WTC11 (cell line): ENCODE results near the gene PRKACB.

ENCODE experiments used
- CBFB ChIP-seq: sonication (generic); formaldehyde crosslinking; IDR thresholded peaks from 2 replicates; pipeline ENCODE4 v1.8.1; 2022; ENCODE audit warnings: mild to moderate bottlenecking, low read depth, missing genetic modification reagents
- FOXJ3 ChIP-seq: sonication (generic); formaldehyde crosslinking; IDR thresholded peaks from 2 replicates; pipeline ENCODE4 v1.9.0; 2021; ENCODE audit warnings: missing genetic modification reagents, mild to moderate bottlenecking, borderline replicate concordance
- RORB ChIP-seq: fragments of 250-450 bp; sonication (Bioruptor Pico); IDR thresholded peaks from 2 replicates; pipeline ENCODE4 v1.9.0; 2021; ENCODE audit warnings: mild to moderate bottlenecking
- SOX15 ChIP-seq: fragments of 250-450 bp; sonication (Bioruptor Pico); IDR thresholded peaks from 2 replicates; pipeline ENCODE4 v1.9.0; 2021; ENCODE audit warnings: mild to moderate bottlenecking
- TP53 ChIP-seq: sonication (generic); formaldehyde crosslinking; IDR thresholded peaks from 2 replicates; pipeline ENCODE4 v1.8.1; 2023; ENCODE audit warnings: mild to moderate bottlenecking, missing genetic modification reagents
- TF ChIP-seq, protein P1 (sequence below): fragments of 200-600 bp; IDR thresholded peaks from 2 replicates; pipeline ENCODE4 v1.8.0; 2022; ENCODE audit warnings: antibody characterized with exemption
- TF ChIP-seq, protein P2 (sequence below): sonication (generic); formaldehyde crosslinking; IDR thresholded peaks from 2 replicates; pipeline ENCODE4 v1.8.1; 2023; ENCODE audit warnings: mild to moderate bottlenecking, missing genetic modification reagents
- TF ChIP-seq, protein P3 (sequence below): sonication (generic); formaldehyde crosslinking; IDR thresholded peaks from 2 replicates; pipeline ENCODE4 v1.8.0; 2022; ENCODE audit warnings: mild to moderate bottlenecking, missing genetic modification reagents
- TF ChIP-seq, protein P4 (sequence below): sonication (generic); formaldehyde crosslinking; conservative IDR thresholded peaks from 2 replicates; pipeline ENCODE4 v1.8.1; 2022; ENCODE audit warnings: mild to moderate bottlenecking, missing genetic modification reagents
- TF ChIP-seq, protein P5 (sequence below): sonication (generic); formaldehyde crosslinking; IDR thresholded peaks from 2 replicates; pipeline ENCODE4 v1.8.1; 2022; ENCODE audit warnings: low read depth, mild to moderate bottlenecking, moderate library complexity, missing genetic modification reagents, borderline replicate concordance

DNA sequence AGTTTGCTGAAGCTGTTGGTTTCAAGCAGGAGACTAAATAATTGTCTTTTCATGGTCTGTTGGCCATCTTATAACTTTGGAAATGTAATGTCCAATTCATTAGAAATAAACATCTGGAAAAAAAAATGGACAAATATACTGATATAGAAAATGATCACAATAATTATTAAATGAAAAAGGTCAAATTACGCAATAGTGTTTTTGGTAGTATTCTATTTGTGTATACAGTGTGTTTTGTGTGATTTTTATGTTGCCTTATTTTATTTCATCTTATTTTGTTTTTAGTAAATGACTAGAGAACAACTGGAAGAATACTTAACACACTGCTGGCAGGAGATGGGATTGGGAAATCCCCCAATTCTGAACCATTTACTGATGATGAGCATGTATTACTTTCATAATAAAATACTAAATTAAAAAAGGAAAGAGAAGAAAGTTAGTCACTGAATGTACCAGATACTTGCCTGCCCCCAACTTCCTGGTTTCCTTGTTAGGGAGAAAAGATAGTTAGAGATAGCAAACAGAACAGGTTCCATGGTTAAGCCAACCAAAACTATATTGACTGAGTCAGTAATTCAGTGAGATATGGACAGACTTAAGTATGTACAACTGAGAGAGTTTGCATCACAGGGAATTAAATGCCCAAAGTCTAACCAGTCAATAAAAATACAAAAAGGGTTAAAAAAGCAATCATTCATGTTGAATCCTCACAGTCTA lies 133.4 kb downstream of the PRKACB start:
- TF ChIP-seq, protein P1, sequence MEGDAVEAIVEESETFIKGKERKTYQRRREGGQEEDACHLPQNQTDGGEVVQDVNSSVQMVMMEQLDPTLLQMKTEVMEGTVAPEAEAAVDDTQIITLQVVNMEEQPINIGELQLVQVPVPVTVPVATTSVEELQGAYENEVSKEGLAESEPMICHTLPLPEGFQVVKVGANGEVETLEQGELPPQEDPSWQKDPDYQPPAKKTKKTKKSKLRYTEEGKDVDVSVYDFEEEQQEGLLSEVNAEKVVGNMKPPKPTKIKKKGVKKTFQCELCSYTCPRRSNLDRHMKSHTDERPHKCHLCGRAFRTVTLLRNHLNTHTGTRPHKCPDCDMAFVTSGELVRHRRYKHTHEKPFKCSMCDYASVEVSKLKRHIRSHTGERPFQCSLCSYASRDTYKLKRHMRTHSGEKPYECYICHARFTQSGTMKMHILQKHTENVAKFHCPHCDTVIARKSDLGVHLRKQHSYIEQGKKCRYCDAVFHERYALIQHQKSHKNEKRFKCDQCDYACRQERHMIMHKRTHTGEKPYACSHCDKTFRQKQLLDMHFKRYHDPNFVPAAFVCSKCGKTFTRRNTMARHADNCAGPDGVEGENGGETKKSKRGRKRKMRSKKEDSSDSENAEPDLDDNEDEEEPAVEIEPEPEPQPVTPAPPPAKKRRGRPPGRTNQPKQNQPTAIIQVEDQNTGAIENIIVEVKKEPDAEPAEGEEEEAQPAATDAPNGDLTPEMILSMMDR = no peak
- TF ChIP-seq, protein P2, sequence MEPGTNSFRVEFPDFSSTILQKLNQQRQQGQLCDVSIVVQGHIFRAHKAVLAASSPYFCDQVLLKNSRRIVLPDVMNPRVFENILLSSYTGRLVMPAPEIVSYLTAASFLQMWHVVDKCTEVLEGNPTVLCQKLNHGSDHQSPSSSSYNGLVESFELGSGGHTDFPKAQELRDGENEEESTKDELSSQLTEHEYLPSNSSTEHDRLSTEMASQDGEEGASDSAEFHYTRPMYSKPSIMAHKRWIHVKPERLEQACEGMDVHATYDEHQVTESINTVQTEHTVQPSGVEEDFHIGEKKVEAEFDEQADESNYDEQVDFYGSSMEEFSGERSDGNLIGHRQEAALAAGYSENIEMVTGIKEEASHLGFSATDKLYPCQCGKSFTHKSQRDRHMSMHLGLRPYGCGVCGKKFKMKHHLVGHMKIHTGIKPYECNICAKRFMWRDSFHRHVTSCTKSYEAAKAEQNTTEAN (CRISPR knock-in tag) = no peak
- TF ChIP-seq, protein P3, sequence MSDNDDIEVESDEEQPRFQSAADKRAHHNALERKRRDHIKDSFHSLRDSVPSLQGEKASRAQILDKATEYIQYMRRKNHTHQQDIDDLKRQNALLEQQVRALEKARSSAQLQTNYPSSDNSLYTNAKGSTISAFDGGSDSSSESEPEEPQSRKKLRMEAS (CRISPR knock-in tag) = no peak
- TF ChIP-seq, protein P4, sequence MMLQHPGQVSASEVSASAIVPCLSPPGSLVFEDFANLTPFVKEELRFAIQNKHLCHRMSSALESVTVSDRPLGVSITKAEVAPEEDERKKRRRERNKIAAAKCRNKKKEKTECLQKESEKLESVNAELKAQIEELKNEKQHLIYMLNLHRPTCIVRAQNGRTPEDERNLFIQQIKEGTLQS (CRISPR knock-in tag) = no peak
- TF ChIP-seq SOX15 (CRISPR knock-in tag) (no peak), CBFB (CRISPR knock-in tag) (no peak), FOXJ3 (CRISPR knock-in tag) (no peak), TP53 (no peak), RORB (CRISPR knock-in tag) (no peak)
- TF ChIP-seq, protein P5, sequence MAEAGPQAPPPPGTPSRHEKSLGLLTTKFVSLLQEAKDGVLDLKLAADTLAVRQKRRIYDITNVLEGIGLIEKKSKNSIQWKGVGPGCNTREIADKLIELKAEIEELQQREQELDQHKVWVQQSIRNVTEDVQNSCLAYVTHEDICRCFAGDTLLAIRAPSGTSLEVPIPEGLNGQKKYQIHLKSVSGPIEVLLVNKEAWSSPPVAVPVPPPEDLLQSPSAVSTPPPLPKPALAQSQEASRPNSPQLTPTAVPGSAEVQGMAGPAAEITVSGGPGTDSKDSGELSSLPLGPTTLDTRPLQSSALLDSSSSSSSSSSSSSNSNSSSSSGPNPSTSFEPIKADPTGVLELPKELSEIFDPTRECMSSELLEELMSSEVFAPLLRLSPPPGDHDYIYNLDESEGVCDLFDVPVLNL = no peak
